Measurements from ENCODE around the gene LILRA1.

DNA sequence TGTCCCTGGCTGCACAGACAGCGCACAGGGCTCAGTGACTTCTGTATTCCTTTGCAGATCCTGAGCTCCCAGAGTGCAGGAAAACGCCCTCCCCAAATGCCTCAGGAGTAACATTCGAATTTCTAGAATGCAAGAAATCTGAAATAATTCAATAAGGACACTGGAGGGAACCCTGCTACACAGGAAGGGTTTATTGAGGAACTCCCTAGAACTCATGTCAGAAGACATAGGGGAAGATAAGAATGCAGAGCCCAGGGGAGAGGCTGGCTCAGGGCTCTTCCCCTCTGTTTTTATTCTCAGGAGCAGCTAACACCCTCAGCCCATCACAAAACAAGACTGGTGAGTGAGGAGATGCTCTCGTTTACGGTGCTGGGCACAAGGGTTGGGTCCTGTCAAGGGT lies 6.8 kb downstream of the LILRA1 start:
- TF ChIP-seq, protein P1, sequence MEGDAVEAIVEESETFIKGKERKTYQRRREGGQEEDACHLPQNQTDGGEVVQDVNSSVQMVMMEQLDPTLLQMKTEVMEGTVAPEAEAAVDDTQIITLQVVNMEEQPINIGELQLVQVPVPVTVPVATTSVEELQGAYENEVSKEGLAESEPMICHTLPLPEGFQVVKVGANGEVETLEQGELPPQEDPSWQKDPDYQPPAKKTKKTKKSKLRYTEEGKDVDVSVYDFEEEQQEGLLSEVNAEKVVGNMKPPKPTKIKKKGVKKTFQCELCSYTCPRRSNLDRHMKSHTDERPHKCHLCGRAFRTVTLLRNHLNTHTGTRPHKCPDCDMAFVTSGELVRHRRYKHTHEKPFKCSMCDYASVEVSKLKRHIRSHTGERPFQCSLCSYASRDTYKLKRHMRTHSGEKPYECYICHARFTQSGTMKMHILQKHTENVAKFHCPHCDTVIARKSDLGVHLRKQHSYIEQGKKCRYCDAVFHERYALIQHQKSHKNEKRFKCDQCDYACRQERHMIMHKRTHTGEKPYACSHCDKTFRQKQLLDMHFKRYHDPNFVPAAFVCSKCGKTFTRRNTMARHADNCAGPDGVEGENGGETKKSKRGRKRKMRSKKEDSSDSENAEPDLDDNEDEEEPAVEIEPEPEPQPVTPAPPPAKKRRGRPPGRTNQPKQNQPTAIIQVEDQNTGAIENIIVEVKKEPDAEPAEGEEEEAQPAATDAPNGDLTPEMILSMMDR (IDR thresholded peaks at IDR 0.05; ENCODE audit: insufficient read depth, low read length, poor library complexity, severe bottlenecking), result no peak
- no peak for TF ChIP-seq EZH2phosphoT487 (conservative IDR thresholded peaks at IDR 0.05; ENCODE audit: low read length)
